Ishikawa (cell line): ENCODE results near the gene CEP250.
A peak's percentile ranks its signal among the peaks of the same experiment; 100 is the strongest.

Experiments
- CEBPB ChIP-seq: IDR thresholded peaks from 2 replicates; pipeline ENCODE4 v1.6.1; 2012
- CREB1 ChIP-seq: IDR thresholded peaks from 2 replicates; pipeline ENCODE4 v1.6.1; 2012; ENCODE audit warnings: low read depth
- EGR1 ChIP-seq: IDR thresholded peaks from 2 replicates; pipeline ENCODE4 v1.6.1; 2012
- EP300 ChIP-seq: IDR thresholded peaks from 2 replicates; pipeline ENCODE4 v1.6.1; 2012; ENCODE audit warnings: borderline replicate concordance
- FOXM1 ChIP-seq: IDR thresholded peaks from 2 replicates; pipeline ENCODE4 v1.6.1; 2012; ENCODE audit warnings: low read depth, borderline replicate concordance
- NFIC ChIP-seq: IDR thresholded peaks from 2 replicates; pipeline ENCODE4 v1.6.1; 2012
- RAD21 ChIP-seq: IDR thresholded peaks from 2 replicates; pipeline ENCODE4 v1.6.1; 2012; ENCODE audit warnings: low read depth
- REST ChIP-seq: IDR thresholded peaks from 2 replicates; pipeline ENCODE4 v1.6.1; 2012; ENCODE audit warnings: low read depth, mild to moderate bottlenecking
- TAF1 ChIP-seq: IDR thresholded peaks from 2 replicates; pipeline ENCODE4 v1.6.1; 2012; ENCODE audit warnings: low read depth, mild to moderate bottlenecking
- TCF12 ChIP-seq: IDR thresholded peaks from 2 replicates; pipeline ENCODE4 v1.6.1; 2012; ENCODE audit warnings: low read depth
- TEAD4 ChIP-seq: IDR thresholded peaks from 2 replicates; pipeline ENCODE4 v1.6.1; 2012
- USF1 ChIP-seq: IDR thresholded peaks from 2 replicates; pipeline ENCODE4 v1.6.1; 2012
- YY1 ChIP-seq: IDR thresholded peaks from 2 replicates; pipeline ENCODE4 v1.6.1; 2012; ENCODE audit warnings: low read depth
- ZBTB7A ChIP-seq: IDR thresholded peaks from 2 replicates; pipeline ENCODE4 v1.6.1; 2012; ENCODE audit warnings: low read depth
- TF ChIP-seq, protein P1 (sequence below): IDR thresholded peaks from 2 replicates; pipeline ENCODE4 v1.6.1; 2012

CEP250 gene

DNA sequence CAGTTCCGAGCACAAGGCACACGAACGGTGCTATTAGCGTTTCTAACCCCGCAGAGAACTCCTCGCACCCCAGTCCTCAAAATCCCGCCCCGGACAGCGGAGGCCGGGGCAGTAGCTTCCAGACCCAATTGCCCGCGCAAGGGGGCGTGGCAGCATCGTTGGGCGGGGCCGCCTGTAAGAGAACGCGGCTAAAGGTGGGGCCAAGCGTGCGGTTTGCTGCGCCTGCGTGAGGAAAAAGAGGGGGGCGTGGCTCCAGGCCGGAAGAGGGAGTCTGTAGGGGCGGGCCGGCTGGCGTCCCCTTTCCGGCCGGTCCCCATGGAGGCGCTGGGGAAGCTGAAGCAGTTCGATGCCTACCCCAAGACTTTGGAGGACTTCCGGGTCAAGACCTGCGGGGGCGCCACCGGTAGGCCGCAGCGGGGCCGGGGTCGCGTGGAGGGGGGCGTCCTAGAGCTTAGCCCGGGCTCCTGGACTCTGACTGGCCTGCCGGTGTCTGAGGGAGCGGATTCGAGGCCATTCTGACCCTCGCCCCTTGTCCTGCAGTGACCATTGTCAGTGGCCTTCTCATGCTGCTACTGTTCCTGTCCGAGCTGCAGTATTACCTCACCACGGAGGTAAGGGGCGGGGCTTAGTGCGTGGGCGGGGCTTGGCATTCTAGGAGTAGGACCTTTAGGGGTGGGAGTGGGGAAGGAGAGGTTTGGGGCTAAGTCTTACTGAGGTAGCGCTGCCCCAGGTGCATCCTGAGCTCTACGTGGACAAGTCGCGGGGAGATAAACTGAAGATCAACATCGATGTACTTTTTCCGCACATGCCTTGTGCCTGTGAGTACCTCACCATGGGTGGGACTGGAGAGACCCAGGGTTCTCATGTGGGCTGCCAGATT is 86.6 kb downstream of the CEP250 start, which contains the start of gene ERGIC3:
TSS of gene ERGIC3 (plus strand) at position 296 of the 880 bp plus-strand sequence. CDS start at position 316, 20 bp downstream.
- no peak for TF ChIP-seq USF1
- no peak for TF ChIP-seq FOXM1
- TF ChIP-seq, protein P1, sequence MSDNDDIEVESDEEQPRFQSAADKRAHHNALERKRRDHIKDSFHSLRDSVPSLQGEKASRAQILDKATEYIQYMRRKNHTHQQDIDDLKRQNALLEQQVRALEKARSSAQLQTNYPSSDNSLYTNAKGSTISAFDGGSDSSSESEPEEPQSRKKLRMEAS: peak; percentile 94
- peak; percentile 51 for TF ChIP-seq EGR1
- no peak for TF ChIP-seq EP300
- no peak for TF ChIP-seq RAD21
- TF ChIP-seq CREB1: no peak
- 0 out of 2 replicates have a peak, but pooled peaks have one; percentile 54 for TF ChIP-seq ZBTB7A
- peak; percentile 66; the same call in 1 of the 2 replicates for TF ChIP-seq YY1
- peak; percentile 55 for TF ChIP-seq TAF1
- TF ChIP-seq TEAD4: no peak
- TF ChIP-seq NFIC: no peak

DNA sequence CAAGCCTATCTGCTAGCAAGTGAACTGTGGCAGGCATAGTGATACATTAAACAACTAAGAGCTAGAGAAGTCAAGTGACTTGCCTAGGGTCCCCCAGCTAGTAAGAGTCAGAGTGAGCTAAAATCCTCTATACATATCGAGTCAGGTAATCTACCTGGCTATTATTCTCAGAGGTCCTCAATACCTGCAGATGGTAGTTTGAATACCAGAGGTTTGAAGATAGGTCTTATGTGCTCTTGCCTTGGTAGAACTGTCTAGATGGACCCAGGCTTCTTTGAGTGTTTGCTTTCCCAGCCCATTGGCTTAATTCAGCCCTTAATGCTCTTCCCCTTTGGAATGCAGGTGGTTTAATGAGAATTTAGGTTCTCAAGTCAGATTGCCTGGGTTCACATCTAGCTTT is 87.6 kb downstream of the CEP250 start:
- TF ChIP-seq REST: no peak
- TF ChIP-seq, protein P1: no peak
- no peak for TF ChIP-seq RAD21
- no peak for TF ChIP-seq CEBPB
- TF ChIP-seq USF1: no peak
- TF ChIP-seq ZBTB7A: no peak
- no peak for TF ChIP-seq EGR1
- no peak for TF ChIP-seq CREB1
- TF ChIP-seq EP300: no peak
- TF ChIP-seq NFIC: no peak
- TF ChIP-seq TCF12: no peak
- no peak for TF ChIP-seq FOXM1
- TF ChIP-seq TAF1: no peak
- no peak for TF ChIP-seq YY1
- TF ChIP-seq TEAD4: no peak

GRCh38 chr20:35544436-35544835 is 89.0 kb downstream of the CEP250 start:
- no peak for TF ChIP-seq YY1
- no peak for TF ChIP-seq NFIC
- TF ChIP-seq, protein P1: no peak
- TF ChIP-seq USF1: no peak
- TF ChIP-seq EP300: no peak
- no peak for TF ChIP-seq TCF12
- TF ChIP-seq EGR1: no peak
- no peak for TF ChIP-seq FOXM1
- no peak for TF ChIP-seq CEBPB
- TF ChIP-seq TEAD4: no peak
- no peak for TF ChIP-seq ZBTB7A
- no peak for TF ChIP-seq CREB1

DNA sequence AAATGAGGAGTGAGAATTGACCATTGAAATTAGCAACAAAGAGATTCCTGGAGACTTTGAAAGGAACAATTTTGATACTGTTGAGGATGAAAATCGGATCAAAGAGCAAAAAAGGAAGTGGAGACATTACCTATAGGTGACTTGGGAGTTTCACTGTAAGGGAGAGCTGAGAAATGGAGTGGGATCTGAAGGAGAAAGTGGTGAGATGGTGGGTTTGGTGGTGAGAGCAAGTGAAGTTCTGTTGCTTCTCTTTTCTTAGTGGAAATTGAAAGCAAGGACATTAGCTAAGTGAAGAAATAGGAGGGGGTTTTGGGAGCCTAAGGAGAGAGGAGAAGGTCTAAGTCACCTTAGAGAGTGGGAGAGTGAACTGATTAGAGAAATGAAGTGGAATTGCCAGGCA is 90.7 kb downstream of the CEP250 start:
- TF ChIP-seq TCF12 (no peak), TEAD4 (no peak), EGR1 (no peak), FOXM1 (no peak), YY1 (no peak), RAD21 (no peak), EP300 (no peak), NFIC (no peak), ZBTB7A (no peak), REST (no peak), CEBPB (no peak), CREB1 (no peak), TAF1 (no peak), USF1 (no peak)
- TF ChIP-seq, protein P1: no peak
